ENCODE measurements around the gene YIPF2. TPM values are rescaled to one million over a fixed set of nuclear protein-coding genes. Genes with fewer than 3 reads are reported as not detected.
A peak's percentile ranks its signal among the peaks of the same experiment; 100 is the strongest.

YIPF2 gene
- total RNA-seq, 1 experiment from 2014 or later: 65.5 TPM

DNA sequence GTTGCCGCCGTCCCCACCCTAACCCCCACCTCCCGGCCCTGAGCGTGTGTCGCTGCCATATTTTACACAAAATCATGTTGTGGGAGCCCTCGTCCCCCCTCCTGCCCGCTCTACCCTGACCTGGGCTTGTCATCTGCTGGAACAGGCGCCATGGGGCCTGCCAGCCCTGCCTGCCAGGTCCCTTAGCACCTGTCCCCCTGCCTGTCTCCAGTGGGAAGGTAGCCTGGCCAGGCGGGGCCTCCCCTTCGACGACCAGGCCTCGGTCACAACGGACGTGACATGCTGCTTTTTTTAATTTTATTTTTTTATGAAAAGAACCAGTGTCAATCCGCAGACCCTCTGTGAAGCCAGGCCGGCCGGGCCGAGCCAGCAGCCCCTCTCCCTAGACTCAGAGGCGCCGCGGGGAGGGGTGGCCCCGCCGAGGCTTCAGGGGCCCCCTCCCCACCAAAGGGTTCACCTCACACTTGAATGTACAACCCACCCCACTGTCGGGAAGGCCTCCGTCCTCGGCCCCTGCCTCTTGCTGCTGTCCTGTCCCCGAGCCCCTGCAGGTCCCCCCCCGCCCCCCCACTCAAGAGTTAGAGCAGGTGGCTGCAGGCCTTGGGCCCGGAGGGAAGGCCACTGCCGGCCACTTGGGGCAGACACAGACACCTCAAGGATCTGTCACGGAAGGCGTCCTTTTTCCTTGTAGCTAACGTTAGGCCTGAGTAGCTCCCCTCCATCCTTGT is 6.4 kb downstream of the YIPF2 start:
- no TSS peak for BruUV-seq (replicated peaks)
- TF ChIP-seq, protein P1, sequence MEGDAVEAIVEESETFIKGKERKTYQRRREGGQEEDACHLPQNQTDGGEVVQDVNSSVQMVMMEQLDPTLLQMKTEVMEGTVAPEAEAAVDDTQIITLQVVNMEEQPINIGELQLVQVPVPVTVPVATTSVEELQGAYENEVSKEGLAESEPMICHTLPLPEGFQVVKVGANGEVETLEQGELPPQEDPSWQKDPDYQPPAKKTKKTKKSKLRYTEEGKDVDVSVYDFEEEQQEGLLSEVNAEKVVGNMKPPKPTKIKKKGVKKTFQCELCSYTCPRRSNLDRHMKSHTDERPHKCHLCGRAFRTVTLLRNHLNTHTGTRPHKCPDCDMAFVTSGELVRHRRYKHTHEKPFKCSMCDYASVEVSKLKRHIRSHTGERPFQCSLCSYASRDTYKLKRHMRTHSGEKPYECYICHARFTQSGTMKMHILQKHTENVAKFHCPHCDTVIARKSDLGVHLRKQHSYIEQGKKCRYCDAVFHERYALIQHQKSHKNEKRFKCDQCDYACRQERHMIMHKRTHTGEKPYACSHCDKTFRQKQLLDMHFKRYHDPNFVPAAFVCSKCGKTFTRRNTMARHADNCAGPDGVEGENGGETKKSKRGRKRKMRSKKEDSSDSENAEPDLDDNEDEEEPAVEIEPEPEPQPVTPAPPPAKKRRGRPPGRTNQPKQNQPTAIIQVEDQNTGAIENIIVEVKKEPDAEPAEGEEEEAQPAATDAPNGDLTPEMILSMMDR (IDR thresholded peaks at IDR 0.05; ENCODE audit: unreplicated experiment): no peak
- Mint-ChIP-seq H3K4me3 (ENCODE audit: unreplicated experiment) (no peak overlapping the region), H3K27ac (ENCODE audit: low read depth, unreplicated experiment) (peak overlapping the region; percentile 16), H3K27me3 (ENCODE audit: insufficient read depth, unreplicated experiment) (no peaks in the 10 kb centered on the region), H3K36me3 (ENCODE audit: insufficient read depth, unreplicated experiment) (peaks cover 73% of the 10 kb centered on the region), H3K4me1 (ENCODE audit: insufficient read depth, unreplicated experiment) (no peaks in the 10 kb centered on the region), H3K9me3 (ENCODE audit: unreplicated experiment) (no peaks in the 10 kb centered on the region)
- DNase-seq (ENCODE audit: unreplicated experiment): no peak
- CTCF ChIA-PET: no interaction called here
- POLR2A ChIA-PET: no interaction called here
- intact Hi-C loops (cut with micrococcal nuclease): no loop called here

DNA sequence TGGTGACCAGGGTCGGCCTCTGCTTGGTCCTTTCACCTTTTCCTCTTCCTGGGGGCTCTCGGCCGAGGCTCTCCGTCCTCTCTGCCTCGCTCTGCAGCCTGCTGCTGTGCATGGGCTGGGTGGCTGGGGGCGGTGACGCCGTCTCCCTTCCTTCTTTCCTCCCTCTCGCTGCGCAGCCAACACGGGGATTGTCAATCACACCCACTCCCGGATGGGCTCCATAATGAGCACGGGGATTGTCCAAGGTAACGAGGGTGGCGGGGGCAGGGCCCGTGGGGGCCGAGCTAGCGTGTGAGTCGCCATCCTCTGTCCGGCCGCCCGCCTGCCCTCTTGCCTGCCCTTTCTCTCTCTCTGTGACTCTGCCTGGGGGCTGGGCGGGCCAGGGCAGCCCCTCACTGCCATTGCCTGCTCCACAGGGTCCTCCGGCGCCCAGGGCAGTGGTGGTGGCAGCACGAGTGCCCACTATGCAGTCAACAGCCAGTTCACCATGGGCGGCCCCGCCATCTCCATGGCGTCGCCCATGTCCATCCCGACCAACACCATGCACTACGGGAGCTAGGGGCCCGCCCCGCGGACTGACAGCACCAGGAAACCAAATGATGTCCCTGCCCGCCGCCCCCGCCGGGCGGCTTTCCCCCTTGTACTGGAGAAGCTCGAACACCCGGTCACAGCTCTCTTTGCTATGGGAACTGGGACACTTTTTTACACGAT is 7.1 kb downstream of the YIPF2 start:
- H3K4me3 Mint-ChIP-seq (ENCODE audit: unreplicated experiment): no peak overlapping the region
- BruUV-seq (replicated peaks): no TSS peak
- peaks cover 77% of the 10 kb centered on the region for H3K36me3 Mint-ChIP-seq (ENCODE audit: insufficient read depth, unreplicated experiment)
- no peaks in the 10 kb centered on the region for H3K9me3 Mint-ChIP-seq (ENCODE audit: unreplicated experiment)
- H3K27ac Mint-ChIP-seq (ENCODE audit: low read depth, unreplicated experiment): peak overlapping the region; percentile 16
- intact Hi-C loops (cut with micrococcal nuclease): no loop called here
- H3K27me3 Mint-ChIP-seq (ENCODE audit: insufficient read depth, unreplicated experiment): no peaks in the 10 kb centered on the region
- H3K4me1 Mint-ChIP-seq (ENCODE audit: insufficient read depth, unreplicated experiment): no peaks in the 10 kb centered on the region
- ChIA-PET POLR2A (no interaction called here), CTCF (no interaction called here)
- no peak for DNase-seq (ENCODE audit: unreplicated experiment)
- TF ChIP-seq, protein P1 (IDR thresholded peaks at IDR 0.05; ENCODE audit: unreplicated experiment): no peak

DNA sequence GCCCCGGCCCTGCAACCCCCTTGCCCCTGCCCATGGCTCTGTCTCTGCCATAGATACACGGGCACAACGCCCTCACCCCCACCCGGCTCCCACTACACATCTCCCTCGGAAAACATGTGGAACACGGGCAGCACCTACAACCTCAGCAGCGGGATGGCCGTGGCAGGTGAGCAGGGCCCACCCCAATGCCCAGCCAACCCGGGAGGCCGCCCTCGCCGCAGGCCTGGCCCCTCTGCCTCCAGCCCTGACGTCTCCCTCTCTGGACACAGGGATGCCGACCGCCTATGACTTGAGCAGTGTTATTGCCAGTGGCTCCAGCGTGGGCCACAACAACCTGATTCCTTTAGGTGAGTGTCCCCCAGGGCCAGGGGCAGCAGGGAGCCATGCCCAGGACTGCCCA is 7.7 kb downstream of the YIPF2 start:
- Mint-ChIP-seq H3K9me3 (ENCODE audit: unreplicated experiment) (no peaks in the 10 kb centered on the region), H3K4me3 (ENCODE audit: unreplicated experiment) (no peak overlapping the region), H3K4me1 (ENCODE audit: insufficient read depth, unreplicated experiment) (no peaks in the 10 kb centered on the region), H3K27me3 (ENCODE audit: insufficient read depth, unreplicated experiment) (no peaks in the 10 kb centered on the region), H3K36me3 (ENCODE audit: insufficient read depth, unreplicated experiment) (peaks cover 76% of the 10 kb centered on the region), H3K27ac (ENCODE audit: low read depth, unreplicated experiment) (no peak overlapping the region)
- BruUV-seq (replicated peaks): no TSS peak
- CTCF ChIA-PET: no interaction called here
- no peak for DNase-seq (ENCODE audit: unreplicated experiment)
- TF ChIP-seq, protein P1 (IDR thresholded peaks at IDR 0.05; ENCODE audit: unreplicated experiment): no peak
- POLR2A ChIA-PET: no interaction called here
- intact Hi-C loops (cut with micrococcal nuclease): no loop called here

DNA sequence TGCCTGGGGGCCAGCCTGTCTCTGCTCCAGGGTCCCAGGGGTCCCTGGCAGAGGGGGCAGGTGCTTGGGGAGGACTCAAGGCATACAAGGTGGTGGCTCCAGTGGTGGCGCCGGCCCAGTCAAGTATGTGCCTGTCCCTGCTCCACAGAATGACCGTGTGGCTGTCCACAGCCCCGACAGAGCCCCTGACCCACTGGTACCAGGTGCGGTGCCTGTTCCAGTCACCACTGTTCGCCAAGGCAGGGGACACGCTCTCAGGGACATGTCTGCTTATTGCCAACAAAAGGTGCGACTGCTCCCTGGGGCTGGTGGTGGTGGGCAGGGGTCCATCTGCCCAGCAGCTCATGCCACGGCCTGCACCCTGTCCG is 8.2 kb downstream of the YIPF2 start:
- Mint-ChIP-seq H3K4me1 (ENCODE audit: insufficient read depth, unreplicated experiment) (peaks cover 4% of the 10 kb centered on the region), H3K27ac (ENCODE audit: low read depth, unreplicated experiment) (no peak overlapping the region), H3K36me3 (ENCODE audit: insufficient read depth, unreplicated experiment) (peaks cover 77% of the 10 kb centered on the region), H3K4me3 (ENCODE audit: unreplicated experiment) (no peak overlapping the region), H3K9me3 (ENCODE audit: unreplicated experiment) (no peaks in the 10 kb centered on the region), H3K27me3 (ENCODE audit: insufficient read depth, unreplicated experiment) (no peaks in the 10 kb centered on the region)
- intact Hi-C loops (cut with micrococcal nuclease): no loop called here
- DNase-seq (ENCODE audit: unreplicated experiment): no peak
- CTCF ChIA-PET: no interaction called here
- no TSS peak for BruUV-seq (replicated peaks)
- TF ChIP-seq, protein P1 (IDR thresholded peaks at IDR 0.05; ENCODE audit: unreplicated experiment): no peak
- POLR2A ChIA-PET: no interaction called here

Measured in MCF 10A (cell line).